LNCAP (cell line): ENCODE data around the gene WNT7A.

Source experiments
- TF ChIP-seq, protein P1 (sequence below): fragments of 450-650 bp; IDR thresholded peaks from 2 replicates; pipeline ENCODE4 v1.5.1; 2017; ENCODE audit warnings: mild to moderate bottlenecking

WNT7A gene

DNA sequence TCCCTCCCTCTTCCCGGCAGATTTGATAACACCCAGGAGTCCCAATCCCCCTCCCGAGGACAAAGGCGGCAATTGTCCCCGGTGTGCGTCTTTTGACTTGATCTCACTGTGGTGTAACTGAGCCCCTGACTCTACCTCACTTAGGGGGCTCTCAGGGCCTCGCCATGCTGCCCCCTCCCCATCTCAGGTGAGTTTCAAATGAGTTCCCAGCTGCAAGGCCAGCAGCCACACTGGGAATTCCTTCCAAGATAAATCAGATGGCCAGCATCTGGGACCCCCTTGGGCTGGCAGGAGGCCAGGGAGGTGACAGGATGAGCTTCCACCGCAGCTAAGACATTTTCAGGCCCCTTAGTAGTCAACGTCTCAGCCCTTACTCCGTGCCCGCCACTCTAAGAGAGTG, 35.0 kb downstream of the WNT7A start:
- TF ChIP-seq, protein P1, sequence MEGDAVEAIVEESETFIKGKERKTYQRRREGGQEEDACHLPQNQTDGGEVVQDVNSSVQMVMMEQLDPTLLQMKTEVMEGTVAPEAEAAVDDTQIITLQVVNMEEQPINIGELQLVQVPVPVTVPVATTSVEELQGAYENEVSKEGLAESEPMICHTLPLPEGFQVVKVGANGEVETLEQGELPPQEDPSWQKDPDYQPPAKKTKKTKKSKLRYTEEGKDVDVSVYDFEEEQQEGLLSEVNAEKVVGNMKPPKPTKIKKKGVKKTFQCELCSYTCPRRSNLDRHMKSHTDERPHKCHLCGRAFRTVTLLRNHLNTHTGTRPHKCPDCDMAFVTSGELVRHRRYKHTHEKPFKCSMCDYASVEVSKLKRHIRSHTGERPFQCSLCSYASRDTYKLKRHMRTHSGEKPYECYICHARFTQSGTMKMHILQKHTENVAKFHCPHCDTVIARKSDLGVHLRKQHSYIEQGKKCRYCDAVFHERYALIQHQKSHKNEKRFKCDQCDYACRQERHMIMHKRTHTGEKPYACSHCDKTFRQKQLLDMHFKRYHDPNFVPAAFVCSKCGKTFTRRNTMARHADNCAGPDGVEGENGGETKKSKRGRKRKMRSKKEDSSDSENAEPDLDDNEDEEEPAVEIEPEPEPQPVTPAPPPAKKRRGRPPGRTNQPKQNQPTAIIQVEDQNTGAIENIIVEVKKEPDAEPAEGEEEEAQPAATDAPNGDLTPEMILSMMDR = no peak

- TF ChIP-seq, protein P1 = no peak
Measured at GRCh38 chr3:13844286-13844685, 35.6 kb downstream of the WNT7A start.

- TF ChIP-seq, protein P1 = no peak
Measured at GRCh38 chr3:13843351-13843750, 36.5 kb downstream of the WNT7A start.

DNA sequence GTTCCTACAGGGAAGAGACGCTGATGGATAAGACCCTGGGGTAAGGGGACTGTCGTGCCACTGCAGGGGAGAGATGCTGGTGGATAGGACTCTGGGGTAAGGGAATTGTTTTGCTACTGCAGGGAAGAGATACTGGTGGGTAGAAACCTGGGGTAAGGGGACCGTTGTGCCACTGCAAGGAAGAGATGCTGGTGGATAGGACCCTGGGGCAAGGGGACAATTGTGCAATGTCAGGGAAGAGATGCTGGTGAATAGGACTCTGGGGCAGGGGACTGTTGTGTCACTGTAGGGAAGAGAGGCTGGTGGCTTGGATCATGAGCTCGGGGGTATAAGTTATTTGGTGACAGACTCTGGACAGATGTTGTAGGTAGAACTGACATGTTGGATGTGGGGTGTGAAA, 37.6 kb downstream of the WNT7A start:
- TF ChIP-seq, protein P1 = no peak

DNA sequence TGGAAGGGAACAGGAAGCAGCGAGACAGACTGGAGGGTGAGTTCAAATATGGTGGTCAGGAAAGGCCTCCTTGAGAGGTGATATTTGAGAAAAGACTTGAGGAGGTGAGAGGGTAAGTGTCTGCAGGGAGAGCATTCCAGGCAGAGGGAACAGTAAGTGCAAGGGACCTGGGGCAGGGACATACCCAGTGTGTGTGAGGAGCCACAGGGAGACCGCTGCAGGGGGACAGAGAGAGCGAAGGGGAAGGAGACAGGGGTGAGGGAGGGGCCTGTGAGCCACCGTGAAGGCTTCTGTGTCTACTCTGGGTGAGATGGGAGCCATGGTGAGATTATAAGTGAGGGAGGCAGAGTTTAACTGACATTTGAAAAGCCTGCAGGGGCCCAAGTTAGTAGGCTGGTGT, 38.0 kb downstream of the WNT7A start:
- TF ChIP-seq, protein P1 = no peak

- TF ChIP-seq, protein P1 = no peak
Measured at GRCh38 chr3:13841141-13841540, 38.7 kb downstream of the WNT7A start.

DNA sequence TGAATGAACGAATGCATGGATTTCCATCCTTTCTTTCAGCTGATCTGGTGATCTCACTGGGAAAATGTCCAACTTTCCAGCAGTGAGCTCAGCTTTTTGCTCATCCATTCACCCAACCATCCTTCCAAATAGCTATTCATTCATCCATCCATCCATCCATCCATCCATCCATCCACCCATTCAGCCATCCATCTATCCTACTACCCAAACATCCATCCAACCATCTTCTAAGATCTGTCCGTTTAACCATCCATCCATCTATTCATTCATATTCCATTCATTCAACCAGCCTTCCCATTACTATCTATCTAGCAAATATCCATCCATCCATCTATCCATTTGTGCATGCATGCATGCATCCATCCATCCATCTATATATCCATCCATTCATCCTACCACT, 39.4 kb downstream of the WNT7A start:
- TF ChIP-seq, protein P1 = no peak

- TF ChIP-seq, protein P1 = no peak
Measured at GRCh38 chr3:13839726-13840340, 40.0 kb downstream of the WNT7A start.
